NCI-H510A treated with DMSO at 0.1 percent for 48 hours (cell line): Measurements from ENCODE around the gene UGP2.
"Not testable (repeated sequence)": the region's sequence is repeated elsewhere in the genome, so short reads cannot be mapped to it uniquely, and the experiment has no call there.

ENCODE experiments used
- DNase-seq: peaks from one replicate; lab custom pipeline; 2025; lab: John Stamatoyannopoulos, UW

Gene UGP2

DNA sequence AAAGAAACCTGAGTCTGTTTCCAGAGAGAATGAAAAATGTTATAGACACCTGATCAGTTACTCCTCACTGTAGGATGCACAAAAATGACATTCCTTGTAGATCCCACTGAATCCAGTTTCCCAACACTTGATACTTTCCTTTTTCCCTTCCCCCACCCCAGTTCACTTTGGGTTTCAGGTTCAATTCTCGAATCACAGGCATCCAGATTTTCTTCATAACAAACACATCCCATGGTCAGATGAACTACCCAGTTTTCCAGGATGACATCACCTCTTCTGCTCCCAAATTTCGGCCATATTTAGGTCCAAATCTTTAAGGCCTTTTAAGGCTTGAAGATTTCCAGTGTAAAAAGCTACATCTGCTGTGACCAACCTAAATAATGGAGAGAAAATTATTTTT is 51.5 kb downstream of the UGP2 start:
- DNase-seq = no peak

DNA sequence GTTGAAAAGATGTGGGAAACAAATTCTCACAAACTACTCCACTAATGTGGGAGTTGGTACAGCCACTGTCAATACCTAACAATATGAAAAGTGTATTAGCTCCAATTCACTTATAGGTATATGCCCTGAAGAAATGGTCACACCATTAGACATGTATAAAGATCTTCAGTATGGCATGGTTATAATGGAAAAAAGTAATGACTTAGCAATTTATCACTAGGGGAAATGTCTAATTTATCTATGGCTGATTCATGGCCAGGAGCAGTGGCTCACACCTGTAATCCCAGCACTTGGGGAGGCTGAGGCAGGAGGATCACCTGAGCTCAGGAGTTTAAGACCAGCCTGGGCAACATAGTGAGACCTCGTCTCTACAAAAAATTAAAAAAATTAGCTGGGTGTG is 52.5 kb downstream of the UGP2 start:
- no peak for DNase-seq

GRCh38 chr2:63898839-63899238 is 57.1 kb downstream of the UGP2 start:
- DNase-seq = no peak

- DNase-seq = no peak
Observed at GRCh38 chr2:63899639-63900038, 57.9 kb downstream of the UGP2 start.

DNA sequence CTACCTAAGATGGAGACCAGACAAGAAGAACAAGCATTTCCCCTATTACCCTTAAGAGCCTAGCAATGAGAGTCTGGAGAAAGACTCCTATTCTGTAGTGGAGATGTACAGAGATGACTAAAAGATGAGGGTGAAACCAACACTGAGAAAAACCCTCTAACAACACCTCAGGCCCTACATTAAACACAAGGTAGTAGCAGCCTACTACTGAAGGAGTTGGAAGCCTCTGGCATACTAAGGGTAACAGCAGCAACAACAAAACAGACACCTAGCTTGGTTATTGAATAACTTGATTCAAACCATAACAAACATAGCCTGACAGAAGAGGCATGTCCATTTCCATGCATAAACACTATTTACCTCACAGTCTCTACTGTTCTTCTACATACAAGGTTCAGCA is 60.5 kb downstream of the UGP2 start:
- DNase-seq = no peak

GRCh38 chr2:63903003-63903402 is 61.3 kb downstream of the UGP2 start:
- no peak for DNase-seq

DNA sequence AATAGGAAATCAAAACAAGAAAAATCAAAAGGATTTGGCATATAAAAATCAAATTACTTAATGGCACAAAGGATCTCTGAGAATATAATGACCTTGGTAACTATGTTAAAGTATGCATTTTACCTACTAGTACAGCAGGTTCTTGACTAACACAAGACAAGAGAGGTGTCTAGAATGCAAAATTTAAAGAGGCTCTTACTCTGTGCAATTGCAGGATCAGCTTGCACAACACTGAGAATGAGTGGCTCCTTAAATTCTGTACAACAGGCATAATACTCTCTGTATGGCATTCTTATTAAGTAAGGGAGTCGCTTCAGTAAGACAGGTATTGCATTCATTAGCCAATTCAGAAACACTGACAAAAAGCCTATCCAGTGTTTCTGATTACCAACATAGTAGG is 72.6 kb downstream of the UGP2 start:
- DNase-seq = no peak

GRCh38 chr2:63926815-63927214 is 85.1 kb downstream of the UGP2 start:
- DNase-seq = peak; percentile 23

DNA sequence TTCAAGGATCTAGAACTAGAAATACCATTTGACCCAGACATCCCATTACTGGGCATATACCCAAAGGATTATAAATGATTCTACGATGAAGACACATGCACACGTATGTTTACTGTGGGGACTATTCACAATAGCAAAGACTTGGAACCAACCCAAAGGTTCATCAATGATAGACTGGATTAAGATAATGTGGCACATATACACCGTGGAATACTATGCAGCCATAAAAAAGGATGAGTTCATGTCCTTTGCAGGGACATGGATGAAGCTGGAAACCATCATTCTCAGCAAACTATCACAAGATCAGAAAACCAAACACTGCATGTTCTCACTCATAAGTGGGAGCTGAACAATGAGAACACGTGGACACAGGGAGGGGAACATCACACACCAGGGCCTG is 90.4 kb downstream of the UGP2 start:
- DNase-seq = not testable (repeated sequence)
